MM.1S (cell line): ENCODE data around the gene CFAP107.

Experiments
- CTCF ChIP-seq: fragments of 300-600 bp; sonication (generic); IDR thresholded peaks from 2 replicates; pipeline ENCODE4 v1.5.1; 2016; ENCODE audit warnings: antibody characterized with exemption, low read length, mixed read lengths
- EZH2 ChIP-seq: fragments of 300-600 bp; sonication (generic); optimal IDR thresholded peaks from 2 replicates; pipeline ENCODE3; 2017; ENCODE audit warnings: low read depth, mild to moderate bottlenecking, antibody characterized with exemption, low read length, mixed read lengths

GRCh38 chr1:12773438-12773837, 27.4 kb downstream of the CFAP107 start, which contains the start of gene PRAMEF12:
- no peak for TF ChIP-seq CTCF
- no peak for TF ChIP-seq EZH2
